ENCODE results near the gene CCNQ. TPM values are rescaled to one million over a fixed set of nuclear protein-coding genes. Genes with fewer than 3 reads are reported as not detected.
A peak's percentile ranks its signal among the peaks of the same experiment; 100 is the strongest.

Gene CCNQ
- total RNA-seq, 1 experiment from 2014 or later, result 33.9 TPM

GRCh38 chrX:153644356-153645125 lies 45.6 kb upstream of the CCNQ start:
- Histone ChIP-seq H3K4me3 (no peak overlapping the region), H3K36me3 (ENCODE audit: low read depth) (no peaks in the 10 kb centered on the region), H3K9me2 (ENCODE audit: insufficient read depth) (no peaks in the 10 kb centered on the region), H3K9me3 (ENCODE audit: insufficient read depth, low read depth) (no peaks in the 10 kb centered on the region), H3K27ac (no peak overlapping the region), H4K20me1 (ENCODE audit: insufficient read depth) (no peaks in the 10 kb centered on the region), H3K4me1 (replicated peaks; ENCODE audit: insufficient read depth) (peaks cover 9% of the 10 kb centered on the region), H3K79me2 (ENCODE audit: low read depth) (no peaks in the 10 kb centered on the region), H2AFZ (no peak overlapping the region), H3K4me2 (no peak overlapping the region), H3F3A (ENCODE audit: insufficient read depth, low read depth) (no peaks in the 10 kb centered on the region), H3K27me3 (ENCODE audit: insufficient read depth, low read depth) (peaks cover 15% of the 10 kb centered on the region)
- ChIA-PET POLR2A (ENCODE audit: unreplicated experiment) (no interaction called here), CTCF (no interaction called here)
- TF ChIP-seq, protein P1, sequence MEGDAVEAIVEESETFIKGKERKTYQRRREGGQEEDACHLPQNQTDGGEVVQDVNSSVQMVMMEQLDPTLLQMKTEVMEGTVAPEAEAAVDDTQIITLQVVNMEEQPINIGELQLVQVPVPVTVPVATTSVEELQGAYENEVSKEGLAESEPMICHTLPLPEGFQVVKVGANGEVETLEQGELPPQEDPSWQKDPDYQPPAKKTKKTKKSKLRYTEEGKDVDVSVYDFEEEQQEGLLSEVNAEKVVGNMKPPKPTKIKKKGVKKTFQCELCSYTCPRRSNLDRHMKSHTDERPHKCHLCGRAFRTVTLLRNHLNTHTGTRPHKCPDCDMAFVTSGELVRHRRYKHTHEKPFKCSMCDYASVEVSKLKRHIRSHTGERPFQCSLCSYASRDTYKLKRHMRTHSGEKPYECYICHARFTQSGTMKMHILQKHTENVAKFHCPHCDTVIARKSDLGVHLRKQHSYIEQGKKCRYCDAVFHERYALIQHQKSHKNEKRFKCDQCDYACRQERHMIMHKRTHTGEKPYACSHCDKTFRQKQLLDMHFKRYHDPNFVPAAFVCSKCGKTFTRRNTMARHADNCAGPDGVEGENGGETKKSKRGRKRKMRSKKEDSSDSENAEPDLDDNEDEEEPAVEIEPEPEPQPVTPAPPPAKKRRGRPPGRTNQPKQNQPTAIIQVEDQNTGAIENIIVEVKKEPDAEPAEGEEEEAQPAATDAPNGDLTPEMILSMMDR (conservative IDR thresholded peaks at IDR 0.05), result no peak
- no peak for TF ChIP-seq EZH2 (IDR thresholded peaks at IDR 0.05; ENCODE audit: low read depth)
- intact Hi-C loops (cut with micrococcal nuclease; ENCODE audit: unreplicated experiment), result loop anchor here (5.0 kb wide), 1 partner anchor 32 kb away; no protein-coding TSS in a partner anchor
- DNase-seq, result no peak
- no TSS peak for BruUV-seq (replicated peaks)

GRCh38 chrX:153643431-153644351 lies 44.8 kb upstream of the CCNQ start:
- Histone ChIP-seq H2AFZ (no peak overlapping the region), H3K4me1 (replicated peaks; ENCODE audit: insufficient read depth) (peaks cover 9% of the 10 kb centered on the region), H3K27me3 (ENCODE audit: insufficient read depth, low read depth) (peaks cover 15% of the 10 kb centered on the region), H3F3A (ENCODE audit: insufficient read depth, low read depth) (no peaks in the 10 kb centered on the region), H3K4me2 (peak overlapping the region; percentile 28; the same call in 1 of the 2 replicates), H3K9me2 (ENCODE audit: insufficient read depth) (no peaks in the 10 kb centered on the region), H3K36me3 (ENCODE audit: low read depth) (no peaks in the 10 kb centered on the region), H4K20me1 (ENCODE audit: insufficient read depth) (no peaks in the 10 kb centered on the region), H3K27ac (no peak overlapping the region), H3K79me2 (ENCODE audit: low read depth) (no peaks in the 10 kb centered on the region), H3K9me3 (ENCODE audit: insufficient read depth, low read depth) (no peaks in the 10 kb centered on the region), H3K4me3 (no peak overlapping the region)
- no TSS peak for BruUV-seq (replicated peaks)
- TF ChIP-seq, protein P1 (conservative IDR thresholded peaks at IDR 0.05), result no peak; the same call in 1 of the 2 replicates
- TF ChIP-seq EZH2 (IDR thresholded peaks at IDR 0.05; ENCODE audit: low read depth), result no peak
- intact Hi-C loops (cut with micrococcal nuclease; ENCODE audit: unreplicated experiment), result no loop called here
- ChIA-PET CTCF (no interaction called here), POLR2A (ENCODE audit: unreplicated experiment) (no interaction called here)
- no peak for DNase-seq

DNA sequence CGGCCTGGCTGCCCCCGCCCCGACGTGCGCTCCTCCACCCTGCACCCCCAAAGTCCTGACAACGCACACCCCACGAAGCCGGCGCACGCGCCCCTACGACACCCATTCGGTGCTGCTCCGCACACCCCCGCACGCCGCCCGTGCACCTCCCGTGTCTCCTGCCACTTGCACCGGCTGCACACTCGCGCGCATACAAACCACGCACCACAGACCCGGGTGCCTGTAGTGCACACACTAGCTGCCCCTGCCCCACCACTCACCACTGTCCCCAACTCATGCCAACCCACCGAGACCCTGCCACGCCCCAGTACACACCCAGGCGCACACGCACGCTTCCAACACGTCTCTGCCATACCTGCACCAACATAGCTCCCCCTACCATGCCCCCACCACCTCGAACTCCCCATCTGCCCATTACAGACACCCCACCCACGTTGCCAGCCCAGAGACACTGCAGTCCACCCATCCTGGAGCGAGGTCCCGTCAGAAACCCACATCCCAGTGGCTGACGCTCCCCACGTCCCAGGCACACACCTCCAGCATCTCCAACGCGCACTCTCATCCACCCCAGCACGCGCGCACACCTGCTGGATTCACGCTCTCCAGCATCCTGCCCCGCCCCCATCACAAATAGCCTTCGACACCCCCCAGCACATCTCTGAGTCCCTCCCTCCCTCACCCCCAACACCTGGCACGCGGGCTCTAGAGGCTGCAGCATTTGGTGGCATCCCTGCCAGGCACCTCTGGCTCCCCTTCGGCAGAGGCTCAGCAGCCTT lies 43.9 kb upstream of the CCNQ start:
- Histone ChIP-seq H3F3A (ENCODE audit: insufficient read depth, low read depth) (no peaks in the 10 kb centered on the region), H3K9me2 (ENCODE audit: insufficient read depth) (no peaks in the 10 kb centered on the region), H3K4me1 (replicated peaks; ENCODE audit: insufficient read depth) (peaks cover 9% of the 10 kb centered on the region), H2AFZ (no peak overlapping the region), H3K79me2 (ENCODE audit: low read depth) (no peaks in the 10 kb centered on the region), H3K36me3 (ENCODE audit: low read depth) (no peaks in the 10 kb centered on the region), H3K27me3 (ENCODE audit: insufficient read depth, low read depth) (peaks cover 22% of the 10 kb centered on the region), H3K4me3 (no peak overlapping the region), H3K4me2 (no peak overlapping the region), H4K20me1 (ENCODE audit: insufficient read depth) (no peaks in the 10 kb centered on the region), H3K9me3 (ENCODE audit: insufficient read depth, low read depth) (no peaks in the 10 kb centered on the region), H3K27ac (no peak overlapping the region)
- CTCF ChIA-PET, result no interaction called here
- POLR2A ChIA-PET (ENCODE audit: unreplicated experiment), result no interaction called here
- DNase-seq, result no peak
- BruUV-seq (replicated peaks), result no TSS peak
- TF ChIP-seq, protein P1 (conservative IDR thresholded peaks at IDR 0.05), result no peak
- no peak for TF ChIP-seq EZH2 (IDR thresholded peaks at IDR 0.05; ENCODE audit: low read depth)
- intact Hi-C loops (cut with micrococcal nuclease; ENCODE audit: unreplicated experiment), result no loop called here
